Measurements from ENCODE around the gene KIF3A.
A peak's percentile ranks its signal among the peaks of the same experiment; 100 is the strongest.

KIF3A gene

DNA sequence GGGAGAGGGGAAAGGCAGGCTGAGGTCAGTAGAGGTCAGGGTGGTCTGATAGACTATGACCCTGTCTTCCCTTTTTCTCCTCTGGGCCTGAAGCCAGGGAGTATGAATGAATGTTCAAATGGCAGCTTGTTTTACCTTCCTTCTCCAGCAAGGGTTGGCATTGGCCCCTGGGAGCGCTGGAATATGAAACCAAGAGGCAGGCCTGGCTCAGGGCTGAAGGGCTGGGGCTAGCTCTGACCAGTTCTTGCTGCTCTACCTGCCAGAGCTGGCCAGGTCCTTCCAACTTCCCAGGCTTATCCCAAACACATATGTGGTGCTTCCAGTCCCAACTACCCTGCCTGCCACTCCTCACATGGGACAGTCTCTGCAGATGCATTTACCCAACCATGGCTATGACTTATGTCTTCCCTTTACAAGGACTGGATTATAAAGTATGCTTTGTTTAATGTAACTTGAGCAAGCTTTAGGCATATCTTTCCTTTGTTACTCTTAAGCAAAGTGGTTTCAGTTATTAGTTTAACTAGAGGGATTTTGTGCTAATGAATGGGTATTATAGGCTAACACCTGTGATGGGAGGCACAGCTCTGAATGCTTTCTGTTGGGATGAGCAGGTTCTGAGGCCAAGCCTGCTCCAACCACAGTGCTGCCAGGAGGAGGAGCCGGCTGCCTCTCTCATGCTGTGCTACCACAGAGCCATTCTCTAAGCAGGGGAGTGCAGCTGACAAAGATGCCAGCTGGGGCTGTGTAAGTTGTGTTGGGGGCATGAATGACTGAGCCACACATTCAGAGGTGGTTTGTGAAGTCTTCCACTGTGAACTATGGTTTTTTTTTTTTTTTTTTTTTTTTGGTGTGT is 16.0 kb upstream of the KIF3A start:
- DNase-seq (ENCODE audit: low read depth), result peak; percentile 35

DNA sequence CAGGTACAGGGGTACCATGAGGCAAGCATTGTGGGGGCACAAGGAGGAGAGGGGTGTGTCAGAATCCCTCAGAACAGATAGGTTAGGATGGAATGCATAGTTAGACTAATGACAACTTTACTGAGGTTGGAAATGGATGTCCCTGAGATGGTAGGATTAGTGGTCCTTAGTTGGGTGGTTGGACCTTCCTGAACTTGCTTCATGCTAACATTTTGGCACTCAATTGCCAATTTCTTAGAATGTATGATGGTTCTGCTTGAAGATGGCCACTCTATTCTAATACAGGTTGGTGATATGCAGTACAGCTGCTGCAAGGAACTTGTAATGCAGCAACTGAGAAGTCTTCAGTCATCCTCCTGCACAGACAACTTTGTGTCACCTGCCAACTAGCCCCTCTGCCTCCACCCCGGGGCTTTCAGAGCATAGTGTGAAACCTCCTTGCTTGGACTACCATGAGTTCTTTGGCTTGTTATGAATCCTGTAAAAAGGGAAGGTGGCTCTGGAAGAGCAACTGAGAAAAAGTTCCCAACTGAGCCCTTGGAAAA is 15.3 kb upstream of the KIF3A start:
- no peak for DNase-seq (ENCODE audit: low read depth)

GRCh38 chr5:132751971-132752580 is 14.7 kb upstream of the KIF3A start:
- no peak for DNase-seq (ENCODE audit: low read depth)

DNA sequence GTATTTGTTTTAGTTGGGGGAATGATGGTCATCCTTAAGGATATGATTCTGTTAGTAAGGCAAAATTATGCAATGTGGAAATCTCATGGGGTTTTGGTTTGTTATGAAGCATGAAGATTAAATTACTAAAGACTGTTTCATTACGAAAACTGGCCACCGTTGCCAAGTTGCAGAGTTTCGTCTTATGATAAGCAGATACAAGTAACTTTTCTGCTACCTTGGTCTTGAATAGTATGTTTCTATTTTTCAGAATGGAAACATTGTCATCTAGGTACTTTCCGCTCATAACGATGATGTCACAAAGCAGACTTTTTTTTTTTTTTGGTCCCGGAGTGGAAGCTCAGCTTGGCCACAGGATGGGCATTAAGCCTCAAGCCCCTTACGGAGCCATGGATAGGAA is 14.1 kb upstream of the KIF3A start:
- no peak for DNase-seq (ENCODE audit: low read depth)

GRCh38 chr5:132750471-132751230 is 13.3 kb upstream of the KIF3A start:
- DNase-seq (ENCODE audit: low read depth), result no peak

DNA sequence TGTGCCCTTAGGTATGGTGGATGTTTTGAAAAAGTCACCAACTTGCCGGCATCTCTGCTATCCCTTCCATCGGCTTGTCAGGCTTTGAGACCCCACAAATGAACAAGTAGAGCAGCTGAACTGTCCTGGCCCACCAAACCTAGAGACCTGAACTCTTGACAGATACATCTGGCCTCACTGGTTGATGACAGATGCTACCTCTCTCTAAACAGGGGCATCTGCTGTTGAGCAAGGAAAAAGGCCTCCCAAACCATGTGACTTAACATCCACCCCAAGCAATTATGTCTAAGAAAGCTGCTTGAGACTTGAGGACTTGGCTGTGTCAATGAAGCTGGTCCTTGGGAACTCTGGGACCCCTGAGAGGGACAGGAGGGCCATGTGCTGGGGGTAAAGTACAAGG is 12.2 kb upstream of the KIF3A start:
- DNase-seq (ENCODE audit: low read depth), result no peak

- no peak for DNase-seq (ENCODE audit: low read depth)
Measured at GRCh38 chr5:132748522-132749000, 11.2 kb upstream of the KIF3A start.

DNA sequence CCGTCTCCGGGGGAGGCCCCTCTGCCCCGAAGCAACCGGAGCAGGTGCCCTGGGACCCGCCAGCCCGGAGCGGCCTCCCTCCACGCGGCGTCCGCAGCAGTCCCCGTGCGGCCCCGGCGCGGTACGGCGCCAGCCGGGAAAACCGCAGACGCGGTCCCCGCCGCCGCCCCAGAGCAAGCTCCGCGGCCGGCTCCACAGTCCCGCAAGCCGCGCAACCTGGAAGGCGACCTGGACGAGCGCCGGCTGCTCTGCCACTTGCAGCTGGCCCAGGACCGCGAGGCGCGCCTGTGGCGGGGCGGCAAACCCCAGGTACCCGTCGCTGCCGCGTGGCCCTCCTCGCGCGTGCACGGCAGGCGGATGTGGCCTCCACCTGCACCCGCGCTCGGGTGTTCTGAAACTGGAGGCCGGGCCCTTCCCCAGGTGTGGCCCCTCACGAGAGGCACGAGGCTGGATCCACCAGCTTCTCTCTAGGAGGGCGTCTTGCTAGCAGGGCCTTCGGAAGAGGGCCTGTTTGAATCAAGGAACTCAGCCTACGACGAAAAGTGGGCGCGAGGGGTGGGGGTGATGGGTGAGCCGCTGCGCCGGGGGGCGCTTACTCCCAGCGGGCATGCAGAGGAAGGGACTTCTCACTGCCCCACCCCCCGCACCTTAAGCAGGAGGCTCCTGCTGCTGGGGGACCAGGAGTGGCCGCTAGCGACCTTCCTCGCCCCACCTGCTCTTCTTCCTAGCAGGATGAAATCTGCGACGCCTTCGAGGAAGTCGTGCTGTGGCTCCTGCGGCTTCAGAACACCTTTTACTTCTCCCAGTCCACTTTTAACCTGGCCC is 10.5 kb upstream of the KIF3A start:
- DNase-seq (ENCODE audit: low read depth), result no peak

GRCh38 chr5:132746954-132747615 is 9.7 kb upstream of the KIF3A start, which contains the start of gene CCNI2:
CCNI2 (plus strand) TSS chr5:132747426; CDS start chr5:132747496, 70 bp downstream.
- peak; percentile 56 for DNase-seq (ENCODE audit: low read depth)

GRCh38 chr5:132746592-132746953 is 9.2 kb upstream of the KIF3A start:
- DNase-seq (ENCODE audit: low read depth), result no peak

DNA sequence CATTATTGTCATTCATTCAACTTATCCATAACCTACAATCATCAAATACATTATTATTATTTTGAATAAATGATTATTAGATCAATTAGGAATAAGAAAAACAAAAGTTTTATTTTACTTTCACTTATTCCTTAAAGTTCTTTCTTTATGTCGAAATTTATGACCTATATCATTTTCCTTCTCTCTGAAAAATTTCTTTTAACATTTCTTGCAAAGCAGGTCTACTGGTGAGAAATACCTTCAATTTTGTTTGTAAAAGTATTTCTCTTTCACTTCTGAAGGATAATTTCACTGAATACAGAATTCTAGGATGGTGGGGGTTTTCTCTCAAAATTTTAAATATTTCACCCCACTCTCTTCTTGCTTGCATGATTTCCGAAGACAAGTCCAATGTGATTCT is 7.3 kb upstream of the KIF3A start:
- DNase-seq (ENCODE audit: low read depth), result no peak

DNA sequence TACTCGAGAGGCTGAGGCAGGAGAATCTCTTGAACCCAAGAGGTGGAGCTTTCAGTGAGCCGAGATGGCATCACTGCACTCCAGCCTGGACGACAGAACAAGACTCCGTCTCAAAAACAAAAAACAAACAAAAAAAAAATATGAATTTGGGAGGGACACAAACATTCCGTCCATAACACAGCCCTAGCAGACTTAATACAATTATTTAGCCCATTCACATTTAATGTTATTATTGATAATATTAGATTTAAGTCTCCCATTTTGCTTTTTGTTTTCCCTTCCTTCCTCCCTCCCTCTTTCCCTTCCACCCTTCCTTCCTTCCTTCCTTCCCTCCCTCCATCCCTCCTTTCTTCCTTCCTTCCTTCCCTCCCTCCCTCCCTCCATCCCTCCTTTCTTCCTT is 5.3 kb upstream of the KIF3A start:
- DNase-seq (ENCODE audit: low read depth), result no peak

DNA sequence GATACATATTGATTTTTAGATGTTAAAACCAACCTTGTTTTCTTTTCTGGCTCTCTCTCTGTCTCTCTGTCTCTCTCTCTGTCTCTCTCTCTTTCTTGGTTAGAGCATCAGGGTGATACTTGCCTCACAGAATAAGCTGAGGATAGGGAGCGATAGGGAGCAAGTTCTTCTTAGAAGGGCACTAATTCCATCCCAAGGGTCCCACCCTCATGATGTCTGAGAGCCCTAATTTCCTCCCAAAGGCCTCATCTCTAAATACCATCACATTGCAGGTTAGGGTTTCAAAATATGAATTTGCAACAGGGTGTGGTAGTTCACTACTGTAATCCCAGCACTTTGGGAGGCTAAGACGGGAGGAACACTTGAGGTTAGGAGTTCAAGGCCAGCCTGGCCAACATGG is 4.8 kb upstream of the KIF3A start:
- no peak for DNase-seq (ENCODE audit: low read depth)

GRCh38 chr5:132739232-132739631 is 1.9 kb upstream of the KIF3A start:
- no peak for DNase-seq (ENCODE audit: low read depth)

GRCh38 chr5:132737982-132738681 is 786 bp upstream of the KIF3A start:
- DNase-seq (ENCODE audit: low read depth), result no peak

- DNase-seq (ENCODE audit: low read depth), result no peak
Measured at GRCh38 chr5:132734687-132735086, 2.7 kb downstream of the KIF3A start.

- no peak for DNase-seq (ENCODE audit: low read depth)
Measured at GRCh38 chr5:132733499-132734148, 3.7 kb downstream of the KIF3A start.

DNA sequence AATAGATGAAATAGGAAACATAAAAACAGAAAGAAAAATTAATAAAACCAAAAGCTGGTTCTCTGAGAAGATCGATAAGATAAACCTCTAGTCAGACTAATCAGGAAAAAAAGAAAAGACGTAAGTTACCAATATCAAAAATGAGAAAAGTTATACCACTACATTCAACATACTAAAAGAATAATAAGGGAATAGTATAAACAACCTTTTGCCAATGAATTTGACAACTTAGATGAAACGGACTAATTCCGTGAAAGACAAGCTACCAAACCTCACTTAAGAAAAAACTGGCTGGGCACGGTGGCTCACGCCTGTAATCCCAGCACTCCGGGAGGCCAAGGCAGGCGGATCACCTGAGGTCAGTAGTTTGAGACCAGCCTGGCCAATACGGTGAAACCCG is 7.5 kb downstream of the KIF3A start:
- no peak for DNase-seq (ENCODE audit: low read depth)

DNA sequence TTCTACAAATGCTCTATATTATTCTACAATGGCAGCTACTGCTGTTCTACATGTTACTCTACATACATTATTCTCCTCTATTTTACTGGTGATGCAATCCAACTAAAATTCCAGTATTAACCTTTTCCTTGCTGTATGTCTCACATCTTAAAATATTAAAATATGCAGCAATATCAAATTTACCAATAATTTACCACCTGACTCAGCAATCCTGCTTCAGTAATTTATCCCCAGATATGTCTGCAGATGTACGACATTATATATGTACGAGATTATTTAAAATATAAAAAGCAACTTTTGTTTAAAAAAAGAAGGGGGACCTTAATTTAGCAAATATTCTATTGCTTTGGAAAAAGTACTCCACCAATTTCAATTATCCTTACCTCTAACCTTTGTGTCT is 11.6 kb downstream of the KIF3A start:
- DNase-seq (ENCODE audit: low read depth), result no peak

Measured in ELR (cell line).